GM12875 (cell line): Measurements from ENCODE around the gene RPP25L.

Source experiments
- H3K4me3 ChIP-seq: one replicate; pipeline ENCODE4 v1.5.1; 2011; ENCODE audit warnings: low read depth, low read length, control low read depth
- CTCF ChIP-seq: IDR thresholded peaks from 2 replicates; pipeline ENCODE4 v1.5.1; 2011; ENCODE audit warnings: low read depth, mild to moderate bottlenecking, control low read depth, inconsistent platforms, low read length, moderate library complexity, borderline replicate concordance; ENCODE audit not compliant: insufficient read depth

The RPP25L gene

GRCh38 chr9:34594177-34594576 lies 17.7 kb downstream of the RPP25L start:
- no peak for TF ChIP-seq CTCF
- no peak overlapping the region for H3K4me3 ChIP-seq

GRCh38 chr9:34592895-34593601 lies 18.8 kb downstream of the RPP25L start:
- TF ChIP-seq CTCF = no peak
- no peak overlapping the region for H3K4me3 ChIP-seq

- H3K4me3 ChIP-seq = no peak overlapping the region
- no peak for TF ChIP-seq CTCF
These were observed 19.7 kb downstream of the RPP25L start for GRCh38 chr9:34591917-34592866.

GRCh38 chr9:34591248-34591916 lies 20.5 kb downstream of the RPP25L start:
- TF ChIP-seq CTCF = peak; percentile 97
- H3K4me3 ChIP-seq = no peak overlapping the region

GRCh38 chr9:34590381-34591247 lies 21.3 kb downstream of the RPP25L start:
- H3K4me3 ChIP-seq = no peak overlapping the region

More at GRCh38 chr9:34590381-34591247, 21.3 kb downstream of the RPP25L start:
- TF ChIP-seq CTCF = no peak
